Measurements from ENCODE around the gene AMFR. TPM values are rescaled to one million over a fixed set of nuclear protein-coding genes. Genes with fewer than 3 reads are reported as not detected.

Gene AMFR
- total RNA-seq = 10 to 100 TPM; 64.3 to 70.1 TPM
- 39.8 TPM for polyA plus RNA-seq

DNA sequence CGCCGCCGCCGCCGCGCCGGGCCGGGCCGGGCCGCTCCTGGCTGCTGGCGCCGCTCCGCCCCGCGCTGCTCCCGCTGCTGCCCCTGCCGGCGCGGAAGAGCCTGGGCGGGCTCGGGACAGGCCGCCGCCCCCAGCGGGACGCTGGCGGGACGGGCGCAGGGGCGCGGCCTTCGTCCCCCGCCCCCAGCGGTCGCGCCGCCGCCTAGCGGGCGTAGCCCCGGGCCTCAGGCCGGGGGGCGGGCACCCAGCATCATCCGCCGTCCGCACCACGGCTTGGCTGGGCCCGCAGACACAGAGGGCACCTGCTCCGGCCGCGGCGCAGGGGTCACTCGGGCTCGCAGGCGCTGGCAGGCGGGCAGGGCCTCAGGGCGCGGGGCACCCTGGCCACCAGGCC is at the start of gene AMFR:
Gene AMFR, minus strand, starts transcription at position 107 of the 394 bp plus-strand sequence. CDS start 218 bp downstream, outside the sequence.
- Histone ChIP-seq H3K27ac (ENCODE audit: low read depth, low read length) (peak within 1 kb of the TSS; percentile 35), H3K4me1 (ENCODE audit: insufficient read depth, low read length) (peaks cover 17% of the 10 kb centered on the region), H3K4me3 (ENCODE audit: low read length) (peak within 1 kb of the TSS; percentile 62), H3K27me3 (ENCODE audit: insufficient read depth, low read length, poor library complexity, severe bottlenecking) (no peaks in the 10 kb centered on the region), H3K9me3 (ENCODE audit: low read length) (no peaks in the 10 kb centered on the region), H3K36me3 (ENCODE audit: insufficient read depth, low read length) (no peaks in the 10 kb centered on the region)
- Mint-ChIP-seq H3K36me3 (peaks cover 0 to 11% (median 2%) of the 10 kb centered on the region in 3 donors), H3K27me3 (no peaks in the 10 kb centered on the region), H3K27ac (peak within 1 kb of the TSS; percentile 39 to 98 (median 94)), H3K4me3 (peak within 1 kb of the TSS; percentile 84 to 98 (median 95)), H3K4me1 (peaks cover 36 to 41% (median 41%) of the 10 kb centered on the region in 3 donors), H3K9me3 (no peaks in the 10 kb centered on the region)
- POLR2A ChIA-PET = no interaction called here
- CTCF ChIA-PET = no interaction called here
- DNase-seq = peak; percentile 58 to 80 (median 74)

DNA sequence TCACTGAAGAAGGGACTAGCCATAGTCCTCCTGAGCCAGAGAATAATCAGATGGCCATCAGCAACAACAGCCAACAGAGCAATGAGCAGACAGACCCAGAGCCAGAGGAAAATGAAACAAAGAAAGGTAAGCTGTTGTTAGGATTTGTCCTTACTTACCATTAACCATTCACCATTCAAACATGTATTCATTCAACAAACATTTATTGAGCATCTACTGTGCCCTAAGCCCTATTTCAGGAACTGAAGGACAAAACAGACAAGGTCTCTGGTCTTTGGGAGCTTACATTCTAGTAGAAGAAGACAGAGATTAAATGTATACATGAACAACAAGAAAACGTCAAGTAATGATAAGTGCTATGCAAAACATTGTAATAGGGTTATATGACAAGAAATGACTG is 45.3 kb upstream of the AMFR start:
- Histone ChIP-seq H3K36me3 (ENCODE audit: insufficient read depth, low read length) (peaks cover 76% of the 10 kb centered on the region), H3K4me3 (ENCODE audit: low read length) (no peak overlapping the region), H3K9me3 (ENCODE audit: low read length) (no peaks in the 10 kb centered on the region), H3K4me1 (ENCODE audit: insufficient read depth, low read length) (no peaks in the 10 kb centered on the region), H3K27ac (ENCODE audit: low read depth, low read length) (no peak overlapping the region), H3K27me3 (ENCODE audit: insufficient read depth, low read length, poor library complexity, severe bottlenecking) (no peaks in the 10 kb centered on the region)
- H3K27ac Mint-ChIP-seq = peak overlapping the region in 5 of 8 donors; percentile 9 to 73 (median 24)
- POLR2A ChIA-PET = no interaction called here
- CTCF ChIA-PET = no interaction called here
- no peaks in the 10 kb centered on the region for H3K27me3 Mint-ChIP-seq
- DNase-seq = no peak
- H3K4me3 Mint-ChIP-seq = no peak overlapping the region
- peaks cover 0 to 2% (median 0%) of the 10 kb centered on the region in 3 donors for H3K4me1 Mint-ChIP-seq
- peaks cover 12 to 91% (median 19%) of the 10 kb centered on the region in 3 donors for H3K36me3 Mint-ChIP-seq
- H3K9me3 Mint-ChIP-seq = no peaks in the 10 kb centered on the region

DNA sequence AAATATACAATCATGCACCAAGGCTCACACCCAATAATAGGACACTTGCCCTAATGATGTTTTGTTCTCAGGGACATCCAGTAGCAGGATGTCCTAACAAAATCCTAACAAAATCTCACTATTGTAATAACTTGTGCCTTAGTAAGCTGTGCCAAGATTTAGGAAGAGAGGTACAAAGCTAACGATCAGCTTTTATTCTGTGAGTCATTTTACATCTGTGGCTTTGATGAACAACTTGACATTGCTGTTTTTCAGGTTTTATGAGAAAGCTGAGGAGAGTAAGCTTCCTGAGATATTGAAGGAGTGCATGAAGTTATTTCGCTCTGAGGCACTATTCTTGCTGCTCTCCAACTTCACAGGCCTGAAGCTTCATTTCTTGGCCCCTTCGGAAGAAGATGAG is 44.9 kb upstream of the AMFR start:
- H3K4me1 Mint-ChIP-seq = peaks cover 0 to 2% (median 0%) of the 10 kb centered on the region in 3 donors
- POLR2A ChIA-PET = no interaction called here
- Histone ChIP-seq H3K4me1 (ENCODE audit: insufficient read depth, low read length) (no peaks in the 10 kb centered on the region), H3K9me3 (ENCODE audit: low read length) (no peaks in the 10 kb centered on the region), H3K4me3 (ENCODE audit: low read length) (no peak overlapping the region), H3K27me3 (ENCODE audit: insufficient read depth, low read length, poor library complexity, severe bottlenecking) (no peaks in the 10 kb centered on the region), H3K27ac (ENCODE audit: low read depth, low read length) (no peak overlapping the region), H3K36me3 (ENCODE audit: insufficient read depth, low read length) (peaks cover 72% of the 10 kb centered on the region)
- peak overlapping the region in 6 of 8 donors; percentile 9 to 73 (median 44) for H3K27ac Mint-ChIP-seq
- no peaks in the 10 kb centered on the region for H3K27me3 Mint-ChIP-seq
- DNase-seq = no peak
- H3K9me3 Mint-ChIP-seq = no peaks in the 10 kb centered on the region
- CTCF ChIA-PET = no interaction called here
- peaks cover 12 to 91% (median 20%) of the 10 kb centered on the region in 3 donors for H3K36me3 Mint-ChIP-seq
- H3K4me3 Mint-ChIP-seq = no peak overlapping the region

DNA sequence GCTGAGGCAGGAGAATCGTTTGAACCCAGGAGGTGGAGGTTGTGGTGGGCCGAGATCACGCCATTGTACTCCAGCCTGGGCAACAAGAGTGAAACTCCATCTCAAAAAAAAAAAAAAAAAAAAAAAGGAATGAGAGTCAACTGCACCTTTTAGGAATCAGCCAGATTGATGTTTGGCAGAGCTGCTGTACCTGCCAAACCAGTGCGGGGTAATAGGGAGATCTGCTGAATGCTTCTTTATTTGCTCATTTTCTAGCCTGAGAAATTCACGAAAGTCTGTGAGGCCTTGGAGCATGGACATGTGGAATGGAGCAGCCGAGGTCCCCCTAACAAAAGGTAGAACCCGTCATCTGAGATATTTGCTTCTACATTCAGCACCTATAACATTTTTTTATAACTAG is 44.4 kb upstream of the AMFR start:
- H3K36me3 ChIP-seq (ENCODE audit: insufficient read depth, low read length) = peaks cover 67% of the 10 kb centered on the region
- CTCF ChIA-PET = no interaction called here
- Mint-ChIP-seq H3K36me3 (peaks cover 12 to 87% (median 21%) of the 10 kb centered on the region in 3 donors), H3K27me3 (no peaks in the 10 kb centered on the region), H3K9me3 (no peaks in the 10 kb centered on the region), H3K4me1 (peaks cover 0 to 2% (median 0%) of the 10 kb centered on the region in 3 donors), H3K27ac (peak overlapping the region in 3 of 8 donors; percentile 20 to 79 (median 64)), H3K4me3 (no peak overlapping the region)
- no peak for DNase-seq
- POLR2A ChIA-PET = no interaction called here
- H3K9me3 ChIP-seq (ENCODE audit: low read length) = no peaks in the 10 kb centered on the region
- no peaks in the 10 kb centered on the region for H3K27me3 ChIP-seq (ENCODE audit: insufficient read depth, low read length, poor library complexity, severe bottlenecking)
- H3K4me3 ChIP-seq (ENCODE audit: low read length) = no peak overlapping the region
- no peaks in the 10 kb centered on the region for H3K4me1 ChIP-seq (ENCODE audit: insufficient read depth, low read length)
- no peak overlapping the region for H3K27ac ChIP-seq (ENCODE audit: low read depth, low read length)

DNA sequence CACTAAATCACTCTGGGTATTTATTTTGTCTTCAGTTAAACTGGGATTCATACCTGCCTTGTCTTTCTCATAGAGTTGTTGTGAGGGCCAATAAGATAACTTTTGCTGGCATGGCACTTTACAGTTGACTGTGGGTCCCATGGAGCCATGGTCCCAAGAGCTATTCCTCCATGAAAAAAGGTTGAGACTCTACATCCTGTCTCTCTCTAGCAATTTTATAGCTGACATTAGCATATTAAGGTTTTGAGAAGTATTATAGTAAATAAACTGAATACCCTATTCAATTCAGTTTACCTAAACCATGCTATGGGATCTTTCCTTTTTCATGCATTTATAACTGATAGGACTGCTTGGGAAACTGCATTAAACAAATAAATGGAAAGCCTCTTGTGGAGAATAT is 43.5 kb upstream of the AMFR start:
- POLR2A ChIA-PET = no interaction called here
- peaks cover 65% of the 10 kb centered on the region for H3K36me3 ChIP-seq (ENCODE audit: insufficient read depth, low read length)
- H3K36me3 Mint-ChIP-seq = peaks cover 18 to 92% (median 28%) of the 10 kb centered on the region in 3 donors

DNA sequence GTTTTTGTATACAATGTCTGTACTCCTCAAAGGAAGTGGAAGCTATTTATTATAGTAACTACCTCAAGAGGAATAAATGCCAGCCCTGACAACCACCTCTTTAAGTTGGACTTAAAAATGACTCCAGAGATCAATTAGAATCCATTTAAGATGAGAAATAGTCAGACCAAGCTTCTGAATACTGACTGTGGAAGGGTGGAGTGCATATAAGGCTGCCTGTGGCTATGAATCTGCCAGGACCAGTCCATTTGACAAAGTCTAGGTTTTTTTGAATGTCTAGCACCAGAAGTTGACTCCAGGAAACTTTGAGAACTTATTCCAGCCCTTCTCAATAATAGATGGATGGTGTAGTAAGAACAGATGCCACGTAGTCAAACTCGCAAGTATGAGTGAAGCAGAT is 41.0 kb upstream of the AMFR start:
- H3K36me3 Mint-ChIP-seq = peaks cover 19 to 87% (median 33%) of the 10 kb centered on the region in 3 donors
- Histone ChIP-seq H3K9me3 (ENCODE audit: low read length) (no peaks in the 10 kb centered on the region), H3K4me1 (ENCODE audit: insufficient read depth, low read length) (no peaks in the 10 kb centered on the region), H3K4me3 (ENCODE audit: low read length) (no peak overlapping the region), H3K36me3 (ENCODE audit: insufficient read depth, low read length) (peaks cover 51% of the 10 kb centered on the region), H3K27ac (ENCODE audit: low read depth, low read length) (no peak overlapping the region), H3K27me3 (ENCODE audit: insufficient read depth, low read length, poor library complexity, severe bottlenecking) (no peaks in the 10 kb centered on the region)
- no peaks in the 10 kb centered on the region for H3K27me3 Mint-ChIP-seq
- peaks cover 0 to 3% (median 2%) of the 10 kb centered on the region in 3 donors for H3K4me1 Mint-ChIP-seq
- POLR2A ChIA-PET = no interaction called here
- CTCF ChIA-PET = interaction anchor here (0.8 kb wide), 1 partner anchor 208 kb away, joined by 3 read pairs; no protein-coding TSS in a partner anchor
- no peak overlapping the region for H3K4me3 Mint-ChIP-seq
- H3K27ac Mint-ChIP-seq = peak overlapping the region in 1 of 8 donors; percentile 81
- DNase-seq = no peak
- H3K9me3 Mint-ChIP-seq = no peaks in the 10 kb centered on the region

More for the DNA sequence above, 43.5 kb upstream of the AMFR start:
- no peak overlapping the region for H3K4me3 ChIP-seq (ENCODE audit: low read length)
- Mint-ChIP-seq H3K9me3 (no peaks in the 10 kb centered on the region), H3K4me3 (no peak overlapping the region), H3K27me3 (no peaks in the 10 kb centered on the region), H3K27ac (peak overlapping the region in 1 of 8 donors; percentile 74), H3K4me1 (peaks cover 0 to 3% (median 2%) of the 10 kb centered on the region in 3 donors)
- no peaks in the 10 kb centered on the region for H3K9me3 ChIP-seq (ENCODE audit: low read length)
- CTCF ChIA-PET = no interaction called here
- no peaks in the 10 kb centered on the region for H3K4me1 ChIP-seq (ENCODE audit: insufficient read depth, low read length)
- no peaks in the 10 kb centered on the region for H3K27me3 ChIP-seq (ENCODE audit: insufficient read depth, low read length, poor library complexity, severe bottlenecking)
- H3K27ac ChIP-seq (ENCODE audit: low read depth, low read length) = no peak overlapping the region
- DNase-seq = no peak

DNA sequence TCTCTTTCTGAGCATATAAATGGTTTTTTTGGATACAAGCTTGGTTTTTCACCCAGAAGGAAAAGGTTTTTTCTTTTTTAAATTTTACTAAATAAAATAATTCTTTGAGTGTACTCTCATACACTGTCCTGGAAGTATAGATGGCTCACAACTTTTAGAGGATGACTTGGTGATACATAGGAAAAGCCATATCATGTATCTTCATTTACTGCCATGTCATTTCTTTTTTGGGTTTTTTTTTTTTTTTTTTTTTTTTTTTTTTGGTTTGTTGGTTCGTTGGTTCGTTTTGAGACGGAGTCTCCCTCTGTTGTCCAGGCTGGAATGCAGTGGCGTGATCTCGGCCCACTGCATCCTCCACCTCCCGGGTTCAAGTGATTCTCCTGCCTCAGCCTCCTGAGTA is 37.8 kb upstream of the AMFR start:
- Mint-ChIP-seq H3K36me3 (peaks cover 6 to 83% (median 26%) of the 10 kb centered on the region in 3 donors), H3K4me1 (peaks cover 2 to 3% (median 3%) of the 10 kb centered on the region in 3 donors), H3K27ac (no peak overlapping the region), H3K9me3 (no peaks in the 10 kb centered on the region), H3K27me3 (no peaks in the 10 kb centered on the region), H3K4me3 (no peak overlapping the region)
- H3K4me1 ChIP-seq (ENCODE audit: insufficient read depth, low read length) = no peaks in the 10 kb centered on the region
- peaks cover 30% of the 10 kb centered on the region for H3K36me3 ChIP-seq (ENCODE audit: insufficient read depth, low read length)
- H3K27me3 ChIP-seq (ENCODE audit: insufficient read depth, low read length, poor library complexity, severe bottlenecking) = no peaks in the 10 kb centered on the region
- H3K9me3 ChIP-seq (ENCODE audit: low read length) = no peaks in the 10 kb centered on the region
- DNase-seq = no peak
- no peak overlapping the region for H3K4me3 ChIP-seq (ENCODE audit: low read length)
- ChIA-PET POLR2A (interaction anchor here (0.7 kb wide), 1 partner anchor 333 kb away, joined by 13 read pairs; no protein-coding TSS in a partner anchor), CTCF (no interaction called here)
- H3K27ac ChIP-seq (ENCODE audit: low read depth, low read length) = peak overlapping the region; percentile 34

DNA sequence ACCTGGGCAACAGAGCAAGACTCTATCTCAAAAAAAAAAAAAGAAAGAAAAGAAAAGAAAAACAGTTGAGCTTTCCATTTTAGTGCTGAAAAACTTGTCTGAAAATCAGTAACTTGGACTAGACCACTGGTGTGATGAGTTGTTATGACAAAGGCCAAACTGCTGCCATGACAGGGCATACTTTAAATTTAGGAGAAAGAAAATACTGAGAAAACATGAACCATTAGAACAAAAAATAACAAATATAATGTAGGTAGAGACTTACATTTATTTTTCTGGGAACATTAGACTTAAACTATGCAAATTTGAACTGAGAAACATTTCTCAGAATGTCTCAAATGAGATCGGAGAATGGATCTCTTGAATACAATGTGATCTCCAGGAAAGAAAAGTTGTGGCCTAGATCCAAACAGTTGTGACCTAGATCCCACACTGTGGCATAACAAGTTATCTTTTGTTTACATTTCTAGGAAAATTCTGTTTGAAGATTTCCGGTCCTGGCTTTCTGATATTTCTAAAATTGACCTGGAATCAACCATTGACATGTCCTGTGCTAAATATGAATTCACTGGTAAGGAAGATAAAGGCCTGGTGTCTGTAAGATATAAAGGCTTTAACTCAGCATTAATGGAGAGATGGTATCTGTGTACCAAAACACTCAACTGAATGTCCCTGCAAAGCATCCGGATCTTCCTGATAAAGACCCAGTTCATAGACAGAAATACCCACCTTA is 36.9 kb upstream of the AMFR start:
- H3K36me3 Mint-ChIP-seq = peaks cover 7 to 81% (median 30%) of the 10 kb centered on the region in 3 donors
- CTCF ChIA-PET = no interaction called here

More for the DNA sequence above, 36.9 kb upstream of the AMFR start:
- H3K4me3 Mint-ChIP-seq = no peak overlapping the region
- H3K36me3 ChIP-seq (ENCODE audit: insufficient read depth, low read length) = peaks cover 27% of the 10 kb centered on the region
- no peaks in the 10 kb centered on the region for H3K4me1 ChIP-seq (ENCODE audit: insufficient read depth, low read length)
- no peaks in the 10 kb centered on the region for H3K27me3 ChIP-seq (ENCODE audit: insufficient read depth, low read length, poor library complexity, severe bottlenecking)
- H3K27ac Mint-ChIP-seq = peak overlapping the region in 5 of 8 donors; percentile 11 to 79 (median 54)
- H3K9me3 ChIP-seq (ENCODE audit: low read length) = no peaks in the 10 kb centered on the region
- H3K9me3 Mint-ChIP-seq = no peaks in the 10 kb centered on the region
- DNase-seq = no peak
- no peaks in the 10 kb centered on the region for H3K27me3 Mint-ChIP-seq
- no peak overlapping the region for H3K4me3 ChIP-seq (ENCODE audit: low read length)
- POLR2A ChIA-PET = no interaction called here
- H3K4me1 Mint-ChIP-seq = peaks cover 3 to 7% (median 6%) of the 10 kb centered on the region in 3 donors
- peak overlapping the region; percentile 38 for H3K27ac ChIP-seq (ENCODE audit: low read depth, low read length)
